Neural cell (in vitro differentiated cells): ENCODE data around the gene ACAA1. TPM values are rescaled to one million over a fixed set of nuclear protein-coding genes. Genes with fewer than 3 reads are reported as not detected.

Experiments used
- H2AFZ ChIP-seq: fragments of 200-600, 300-800 bp; sonication (generic), shearing (Covaris generic); 2 replicates; pipeline ENCODE4 v1.6.0; 2014; ENCODE audit warnings: low read depth, mild to moderate bottlenecking, antibody characterized with exemption, low read length, moderate library complexity
- H3F3A ChIP-seq: fragments of 200-600 bp; shearing (Covaris generic); 2 replicates; pipeline ENCODE4 v1.6.1; 2016; ENCODE audit warnings: mild to moderate bottlenecking, moderate library complexity, mixed read lengths, antibody characterized with exemption, low read length; ENCODE audit not compliant: insufficient read depth, poor library complexity, severe bottlenecking
- H3K27ac ChIP-seq: fragments of 200-600, 300-800 bp; sonication (generic), shearing (Covaris generic); 2 replicates; pipeline ENCODE4 v1.5.1; 2014; ENCODE audit warnings: mild to moderate bottlenecking, low read length, moderate library complexity
- H3K27me3 ChIP-seq: fragments of 300-800, 200-600 bp; sonication (generic), shearing (Covaris generic); 2 replicates; pipeline ENCODE4 v1.6.0; 2014; ENCODE audit warnings: mild to moderate bottlenecking, low read depth, low read length, moderate library complexity; ENCODE audit not compliant: insufficient read depth
- H3K36me3 ChIP-seq: fragments of 300-800, 200-600 bp; sonication (generic), shearing (Covaris generic); 2 replicates; pipeline ENCODE4 v1.5.1; 2014; ENCODE audit warnings: mild to moderate bottlenecking, antibody characterized with exemption, low read length, moderate library complexity; ENCODE audit not compliant: insufficient read depth
- H3K4me2 ChIP-seq: fragments of 300-800, 200-600 bp; sonication (generic), shearing (Covaris generic); 2 replicates; pipeline ENCODE4 v1.6.0; 2014; ENCODE audit warnings: mild to moderate bottlenecking, low read length
- H3K4me3 ChIP-seq: fragments of 300-800, 200-600 bp; sonication (generic), shearing (Covaris generic); 2 replicates; pipeline ENCODE4 v1.5.1; 2014; ENCODE audit warnings: mild to moderate bottlenecking, low read length, moderate library complexity
- H3K79me2 ChIP-seq: fragments of 200-600 bp; shearing (Covaris generic); replicated peaks from 2 replicates; pipeline ENCODE4 v1.6.0; 2014; ENCODE audit warnings: mild to moderate bottlenecking, low read length, moderate library complexity; ENCODE audit not compliant: insufficient read depth
- H3K9ac ChIP-seq: fragments of 300-800, 200-600 bp; sonication (generic), shearing (Covaris generic); 2 replicates; pipeline ENCODE4 v1.6.1; 2016; ENCODE audit warnings: mild to moderate bottlenecking, low read length, mixed read lengths
- H3K9me2 ChIP-seq: fragments of 200-600 bp; shearing (Covaris generic); 2 replicates; pipeline ENCODE4 v1.6.1; 2016; ENCODE audit warnings: mild to moderate bottlenecking, low read length, mixed read lengths; ENCODE audit not compliant: insufficient read depth
- H3K9me3 ChIP-seq: fragments of 200-600, 300-800 bp; sonication (generic), shearing (Covaris generic); 2 replicates; pipeline ENCODE4 v1.6.1; 2016; ENCODE audit warnings: mild to moderate bottlenecking, mixed run types, low read length, moderate library complexity, mixed read lengths
- H4K20me1 ChIP-seq: fragments of 200-600 bp; shearing (Covaris generic); 2 replicates; pipeline ENCODE4 v1.6.1; 2016; ENCODE audit warnings: mild to moderate bottlenecking, mixed run types; ENCODE audit not compliant: insufficient read depth
- EP300 ChIP-seq: fragments of 450-650 bp; conservative IDR thresholded peaks from 2 replicates; pipeline ENCODE4 v1.6.1; 2014; ENCODE audit warnings: antibody characterized with exemption, mild to moderate bottlenecking, moderate library complexity; ENCODE audit not compliant: poor library complexity, severe bottlenecking
- EZH2 ChIP-seq: fragments of 200-600, 300-800 bp; shearing (Covaris generic), sonication (generic); IDR thresholded peaks from 2 replicates; pipeline ENCODE4 v1.6.1; 2014; ENCODE audit warnings: antibody characterized with exemption, low read length, borderline replicate concordance, mild to moderate bottlenecking; ENCODE audit not compliant: insufficient read depth, poor library complexity, severe bottlenecking
- MXI1 ChIP-seq: fragments of 450-650 bp; conservative IDR thresholded peaks from 2 replicates; pipeline ENCODE4 v1.6.1; 2014; ENCODE audit warnings: antibody characterized with exemption, mild to moderate bottlenecking; ENCODE audit not compliant: poor library complexity, severe bottlenecking
- POLR2AphosphoS5 ChIP-seq: IDR thresholded peaks from 2 replicates; pipeline ENCODE4 v1.6.1; 2012
- RAD21 ChIP-seq: fragments of 450-650 bp; conservative IDR thresholded peaks from 2 replicates; pipeline ENCODE4 v1.6.1; 2014; ENCODE audit warnings: antibody characterized with exemption, mild to moderate bottlenecking, moderate library complexity
- REST ChIP-seq: IDR thresholded peaks from 2 replicates; pipeline ENCODE4 v1.6.1; 2012; ENCODE audit warnings: borderline replicate concordance
- SMC3 ChIP-seq: fragments of 450-650 bp; conservative IDR thresholded peaks from 2 replicates; pipeline ENCODE4 v1.6.1; 2014; ENCODE audit warnings: antibody characterized with exemption, mild to moderate bottlenecking, moderate library complexity; ENCODE audit not compliant: poor library complexity
- TAF1 ChIP-seq: IDR thresholded peaks from 2 replicates; pipeline ENCODE4 v1.6.1; 2012; ENCODE audit warnings: low read depth
- polyA plus RNA-seq: library from polyadenylated mRNA; depleted of rRNA; stranded (reverse); fragments of >200 nt; gene quantifications from 2 replicates; pipeline ENCODE4 v1.2.3, GENCODE V29; 2014
- TF ChIP-seq, protein P1 (sequence below): fragments of 450-650 bp; IDR thresholded peaks from 2 replicates; pipeline ENCODE4 v1.5.1; 2014; ENCODE audit warnings: antibody characterized with exemption, mild to moderate bottlenecking, moderate library complexity; ENCODE audit not compliant: poor library complexity, severe bottlenecking

Gene ACAA1
- polyA plus RNA-seq, 1 donor from 2014 or later = 59.1 TPM

GRCh38 chr3:38121832-38122461, 15.0 kb downstream of the ACAA1 start:
- Histone ChIP-seq H3F3A (no peaks in the 10 kb centered on the region), H3K27me3 (no peaks in the 10 kb centered on the region), H3K4me2 (no peak overlapping the region), H3K27ac (no peak overlapping the region), H3K79me2 (no peaks in the 10 kb centered on the region), H2AFZ (no peak overlapping the region), H3K36me3 (peaks cover 5% of the 10 kb centered on the region), H3K9ac (no peak overlapping the region), H4K20me1 (no peaks in the 10 kb centered on the region), H3K9me3 (no peaks in the 10 kb centered on the region), H3K4me3 (no peak overlapping the region), H3K9me2 (no peaks in the 10 kb centered on the region)
- TF ChIP-seq EP300 (no peak), REST (no peak), EZH2 (no peak), MXI1 (no peak)

- Histone ChIP-seq H3F3A (no peaks in the 10 kb centered on the region), H3K36me3 (peaks cover 5% of the 10 kb centered on the region)
These were observed 15.5 kb downstream of the ACAA1 start for GRCh38 chr3:38121451-38121831.

More at GRCh38 chr3:38121451-38121831, 15.5 kb downstream of the ACAA1 start:
- Histone ChIP-seq H3K4me3 (no peak overlapping the region), H3K9ac (no peak overlapping the region), H3K27ac (no peak overlapping the region), H3K27me3 (no peaks in the 10 kb centered on the region), H3K9me3 (no peaks in the 10 kb centered on the region), H4K20me1 (no peaks in the 10 kb centered on the region), H3K4me2 (no peak overlapping the region), H3K9me2 (no peaks in the 10 kb centered on the region), H2AFZ (no peak overlapping the region), H3K79me2 (no peaks in the 10 kb centered on the region)
- TF ChIP-seq EP300 (no peak), SMC3 (no peak), POLR2AphosphoS5 (no peak), TAF1 (no peak), MXI1 (no peak), REST (no peak), EZH2 (no peak), RAD21 (no peak)
- TF ChIP-seq, protein P1, sequence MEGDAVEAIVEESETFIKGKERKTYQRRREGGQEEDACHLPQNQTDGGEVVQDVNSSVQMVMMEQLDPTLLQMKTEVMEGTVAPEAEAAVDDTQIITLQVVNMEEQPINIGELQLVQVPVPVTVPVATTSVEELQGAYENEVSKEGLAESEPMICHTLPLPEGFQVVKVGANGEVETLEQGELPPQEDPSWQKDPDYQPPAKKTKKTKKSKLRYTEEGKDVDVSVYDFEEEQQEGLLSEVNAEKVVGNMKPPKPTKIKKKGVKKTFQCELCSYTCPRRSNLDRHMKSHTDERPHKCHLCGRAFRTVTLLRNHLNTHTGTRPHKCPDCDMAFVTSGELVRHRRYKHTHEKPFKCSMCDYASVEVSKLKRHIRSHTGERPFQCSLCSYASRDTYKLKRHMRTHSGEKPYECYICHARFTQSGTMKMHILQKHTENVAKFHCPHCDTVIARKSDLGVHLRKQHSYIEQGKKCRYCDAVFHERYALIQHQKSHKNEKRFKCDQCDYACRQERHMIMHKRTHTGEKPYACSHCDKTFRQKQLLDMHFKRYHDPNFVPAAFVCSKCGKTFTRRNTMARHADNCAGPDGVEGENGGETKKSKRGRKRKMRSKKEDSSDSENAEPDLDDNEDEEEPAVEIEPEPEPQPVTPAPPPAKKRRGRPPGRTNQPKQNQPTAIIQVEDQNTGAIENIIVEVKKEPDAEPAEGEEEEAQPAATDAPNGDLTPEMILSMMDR = no peak
